Adrenal gland (tissue), 12 donors: ENCODE results near the gene BUD13. TPM values are rescaled to one million over a fixed set of nuclear protein-coding genes. Genes with fewer than 3 reads are reported as not detected.

Source experiments
- DNase-seq, 7 donors: peaks; one replicate each; pipeline ENCODE4 v3.0.0-alpha.2; 2019 to 2020
- H3K27ac ChIP-seq, 5 donors: fragments of 200-600 bp; sonication (generic) in 4 of 5; 1 replicate in 3 of 5; 2 replicates in 2 of 5; pipeline versions ENCODE4 v1.5.1 to v1.8.0; 2016 to 2020; ENCODE audit warnings: mild to moderate bottlenecking in 1 of 5
- H3K27me3 ChIP-seq: fragments of 200-600 bp; 2 replicates; pipeline ENCODE4 v1.8.0; 2021
- H3K36me3 ChIP-seq, 2 donors: fragments of 200-600 bp; replicated peaks in 1 of 2; 1 replicate in 1 of 2; 2 replicates in 1 of 2; pipeline versions ENCODE4 v1.5.1 to v1.8.0; 2018 to 2022
- H3K4me1 ChIP-seq, 2 donors: fragments of 200-600 bp; replicated peaks in 1 of 2; 1 replicate in 1 of 2; 2 replicates in 1 of 2; pipeline versions ENCODE4 v1.5.1 to v1.8.0; 2018 to 2021
- H3K4me3 ChIP-seq, 4 donors: fragments of 200-600 bp; sonication (generic) in 3 of 4; one replicate each; pipeline ENCODE4 v1.5.1; 2016 to 2018
- H3K9me3 ChIP-seq, 3 donors: fragments of 200-600 bp; sonication (generic) in 1 of 3; replicated peaks in 1 of 3; 1 replicate in 2 of 3; 2 replicates in 1 of 3; pipeline versions ENCODE4 v1.5.1 to v1.8.0; 2016 to 2021
- CTCF ChIP-seq, 6 experiments: fragments of 450-650 bp in 4 of 6; fragments of 200-600 bp in 2 of 6; sonication (generic) in 1 of 6; IDR thresholded peaks; 1 replicate in 5 of 6; 2 replicates in 1 of 6; pipeline versions ENCODE4 v1.5.1 to v1.8.0; 2016 to 2021; ENCODE audit warnings: antibody characterized with exemption in 6 of 6, mild to moderate bottlenecking in 2 of 6, moderate library complexity in 1 of 6
- POLR2A ChIP-seq, 2 donors: fragments of 450-650 bp; IDR thresholded peaks; one replicate each; pipeline ENCODE4 v1.6.1; 2017; ENCODE audit warnings: antibody characterized with exemption in 2 of 2, mild to moderate bottlenecking in 2 of 2, moderate library complexity in 1 of 2
- WGBS, 4 donors: extraction: QIAGEN DNeasy Blood & Tissue Kit in 2 of 4; methylation state at CpG; one replicate each; pipeline versions ENCODE4 v1.1.5 to v1.1.7; 2013 to 2017; 5-methylcytosine and 5-hydroxymethylcytosine counted together
- intact Hi-C, 2 donors: fragments of 100-400 bp; cut with DNase I; formaldehyde crosslinking; loops; one replicate each; pipeline versions ENCODE4 v1.14.1 to v1.15.0; 2022 to 2023
- polyA plus RNA-seq, 3 donors: library from polyadenylated mRNA; stranded (reverse); fragments of 200-250 nt in 2 of 3; fragments of 350-450 nt in 1 of 3; fragmentation: Illumina TruSeq in 1 of 3; extraction: RNeasy Lipid Tissue Mini Kit (QIAGEN cat#74804) in 1 of 3; gene quantifications; one replicate each; pipeline ENCODE4 v1.2.3, GENCODE V29; 2013 to 2014
- total RNA-seq, 9 donors: library from RNA; depleted of rRNA in 4 of 9; stranded (reverse); fragments of >200 nt in 4 of 9; fragments of 120-200 nt in 1 of 9; fragmentation: NEBNext Ultra II Directional in 1 of 9; extraction: Animal tissue kit (Norgen Biotek cat#: 25700) in 1 of 9; gene quantifications; one replicate each; pipeline versions ENCODE4 v1.1.0 to v1.2.4, GENCODE V29; 2013 to 2023
- donor health status: healthy with polysubstance abuse.
- donor health status: Bipolar disorder and iron deficiency.
- donor health status: DM: yes; HTN: yes; CAD: no.
- donor health status: DM: no; HTN: no; CAD: no.
- donor health status: DM: no; HTN: no; CAD: no.
- donor health status: DM: yes; HTN: yes; CAD: no.

Gene BUD13
- total and polyA plus RNA-seq, 12 donors, result 7.5 to 20.4 (median 11.4) TPM

- 74 to 88% (median 83%) methylated on average over 2 to 4 of the region's 4 CpGs for WGBS, 4 donors
- Histone ChIP-seq H3K9me3 (no peaks in the 10 kb centered on the region), H3K27me3 (no peaks in the 10 kb centered on the region), H3K36me3 (no peaks in the 10 kb centered on the region), H3K27ac (no peak overlapping the region), H3K4me3 (no peak overlapping the region), H3K4me1 (no peaks in the 10 kb centered on the region)
- no peak for TF ChIP-seq POLR2A (IDR thresholded peaks at IDR 0.05)
- no peak for TF ChIP-seq CTCF (IDR thresholded peaks at IDR 0.05)
- intact Hi-C loops, result no loop called here
- no peak for DNase-seq
Measured at GRCh38 chr11:116716621-116717020, 56.2 kb downstream of the BUD13 start.

- Histone ChIP-seq H3K9me3 (no peaks in the 10 kb centered on the region), H3K36me3 (no peaks in the 10 kb centered on the region), H3K27ac (no peak overlapping the region), H3K4me1 (no peaks in the 10 kb centered on the region), H3K4me3 (no peak overlapping the region), H3K27me3 (no peaks in the 10 kb centered on the region)
- DNase-seq, result no peak
- no peak for TF ChIP-seq CTCF (IDR thresholded peaks at IDR 0.05)
- no peak for TF ChIP-seq POLR2A (IDR thresholded peaks at IDR 0.05)
- intact Hi-C loops, result no loop called here
- whole genome bisulfite sequencing, 4 donors, result 84 to 94% (median 88%) methylated on average over 5 of the region's 5 CpGs
Measured at GRCh38 chr11:116715383-116715782, 57.4 kb downstream of the BUD13 start.

GRCh38 chr11:116714902-116715301, 57.9 kb downstream of the BUD13 start:
- Histone ChIP-seq H3K9me3 (no peaks in the 10 kb centered on the region), H3K27ac (no peak overlapping the region), H3K36me3 (no peaks in the 10 kb centered on the region), H3K4me1 (no peaks in the 10 kb centered on the region), H3K27me3 (no peaks in the 10 kb centered on the region), H3K4me3 (no peak overlapping the region)
- intact Hi-C loops, result no loop called here
- no peak for DNase-seq
- TF ChIP-seq POLR2A (IDR thresholded peaks at IDR 0.05) (no peak), CTCF (IDR thresholded peaks at IDR 0.05) (no peak)
- 85 to 96% (median 92%) methylated on average over 9 of the region's 9 CpGs for WGBS, 4 donors

- Histone ChIP-seq H3K4me3 (no peak overlapping the region), H3K36me3 (no peaks in the 10 kb centered on the region), H3K9me3 (no peaks in the 10 kb centered on the region), H3K27me3 (no peaks in the 10 kb centered on the region), H3K27ac (no peak overlapping the region), H3K4me1 (no peaks in the 10 kb centered on the region)
- WGBS, 4 donors, result 86 to 96% (median 88%) methylated on average over 4 of the region's 4 CpGs
- TF ChIP-seq POLR2A (IDR thresholded peaks at IDR 0.05), result no peak
- no peak for TF ChIP-seq CTCF (IDR thresholded peaks at IDR 0.05)
- no peak for DNase-seq
- intact Hi-C loops, result no loop called here
Measured at GRCh38 chr11:116712428-116712827, 60.4 kb downstream of the BUD13 start.
